Ascending aorta (tissue), 2 donors: ENCODE results near the gene CFAP74. TPM values are rescaled to one million over a fixed set of nuclear protein-coding genes. Genes with fewer than 3 reads are reported as not detected.

Experiments used
- DNase-seq, 2 donors: peaks; one replicate each; pipeline ENCODE4 v3.0.0-alpha.2; 2019; ENCODE audit warnings: low spot score in 2 of 2
- H3K27ac ChIP-seq, 2 donors: fragments of 200-600 bp; sonication (generic); one replicate each; pipeline ENCODE4 v1.5.1; 2016 to 2017; ENCODE audit warnings: mild to moderate bottlenecking in 1 of 2
- H3K27me3 ChIP-seq: fragments of 200-600 bp; sonication (generic); one replicate; pipeline ENCODE4 v1.5.1; 2017
- H3K36me3 ChIP-seq, 2 donors: fragments of 200-600 bp; sonication (generic); one replicate each; pipeline ENCODE4 v1.5.1; 2016
- H3K4me1 ChIP-seq, 2 donors: fragments of 200-600 bp; sonication (generic); one replicate each; pipeline ENCODE4 v1.5.1; 2016 to 2017; ENCODE audit warnings: mild to moderate bottlenecking in 1 of 2
- H3K4me3 ChIP-seq, 2 donors: fragments of 200-600 bp; sonication (generic); one replicate each; pipeline ENCODE4 v1.5.1; 2016 to 2017; ENCODE audit warnings: mild to moderate bottlenecking in 1 of 2
- H3K9me3 ChIP-seq, 2 donors: fragments of 200-600 bp; sonication (generic); one replicate each; pipeline ENCODE4 v1.5.1; 2016
- intact Hi-C: fragments of 100-400 bp; cut with DNase I; formaldehyde crosslinking; loops from one replicate; pipeline ENCODE4 v1.15.1; 2023
- total RNA-seq: library from RNA; depleted of rRNA; stranded (reverse); fragments of >200 nt; gene quantifications from one replicate; pipeline ENCODE4 v1.1.0, GENCODE V29; 2016
- TF ChIP-seq, protein P1 (sequence below), 3 experiments: fragments of 200-600 bp in 2 of 3; fragments of 450-650 bp in 1 of 3; sonication (generic) in 2 of 3; IDR thresholded peaks; one replicate each; pipeline ENCODE4 v1.5.1; 2016 to 2019; ENCODE audit warnings: antibody characterized with exemption in 3 of 3, mild to moderate bottlenecking in 1 of 3, moderate library complexity in 1 of 3

The CFAP74 gene
- total RNA-seq, 1 donor from 2014 or later = not detected

DNA sequence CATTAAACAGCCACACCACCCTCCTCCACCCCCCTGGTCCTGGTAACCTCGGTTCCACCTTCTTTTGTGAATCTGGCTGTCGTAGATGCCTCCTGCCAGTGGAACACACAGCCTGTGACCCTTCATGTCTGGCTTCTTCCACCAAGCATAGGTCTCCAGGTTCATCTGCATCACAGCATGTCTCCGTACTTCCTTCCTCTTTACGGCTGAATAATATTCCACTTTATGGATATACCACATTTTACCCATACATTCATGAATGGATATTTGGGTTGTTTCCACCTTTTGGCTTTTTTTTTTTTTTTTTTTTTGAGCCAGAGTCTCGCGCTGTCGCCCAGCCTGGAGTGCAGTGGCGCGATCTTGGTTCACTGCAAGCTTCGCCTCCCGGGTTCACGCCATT, 100.4 kb downstream of the CFAP74 start:
- intact Hi-C loops = no loop called here
- Histone ChIP-seq H3K27me3 (no peaks in the 10 kb centered on the region), H3K4me3 (no peak overlapping the region), H3K27ac (no peak overlapping the region), H3K9me3 (no peaks in the 10 kb centered on the region), H3K36me3 (no peaks in the 10 kb centered on the region), H3K4me1 (peaks cover 0 to 16% of the 10 kb centered on the region in 2 donors)
- no peak for DNase-seq
- TF ChIP-seq, protein P1, sequence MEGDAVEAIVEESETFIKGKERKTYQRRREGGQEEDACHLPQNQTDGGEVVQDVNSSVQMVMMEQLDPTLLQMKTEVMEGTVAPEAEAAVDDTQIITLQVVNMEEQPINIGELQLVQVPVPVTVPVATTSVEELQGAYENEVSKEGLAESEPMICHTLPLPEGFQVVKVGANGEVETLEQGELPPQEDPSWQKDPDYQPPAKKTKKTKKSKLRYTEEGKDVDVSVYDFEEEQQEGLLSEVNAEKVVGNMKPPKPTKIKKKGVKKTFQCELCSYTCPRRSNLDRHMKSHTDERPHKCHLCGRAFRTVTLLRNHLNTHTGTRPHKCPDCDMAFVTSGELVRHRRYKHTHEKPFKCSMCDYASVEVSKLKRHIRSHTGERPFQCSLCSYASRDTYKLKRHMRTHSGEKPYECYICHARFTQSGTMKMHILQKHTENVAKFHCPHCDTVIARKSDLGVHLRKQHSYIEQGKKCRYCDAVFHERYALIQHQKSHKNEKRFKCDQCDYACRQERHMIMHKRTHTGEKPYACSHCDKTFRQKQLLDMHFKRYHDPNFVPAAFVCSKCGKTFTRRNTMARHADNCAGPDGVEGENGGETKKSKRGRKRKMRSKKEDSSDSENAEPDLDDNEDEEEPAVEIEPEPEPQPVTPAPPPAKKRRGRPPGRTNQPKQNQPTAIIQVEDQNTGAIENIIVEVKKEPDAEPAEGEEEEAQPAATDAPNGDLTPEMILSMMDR (IDR thresholded peaks at IDR 0.05) = no peak

DNA sequence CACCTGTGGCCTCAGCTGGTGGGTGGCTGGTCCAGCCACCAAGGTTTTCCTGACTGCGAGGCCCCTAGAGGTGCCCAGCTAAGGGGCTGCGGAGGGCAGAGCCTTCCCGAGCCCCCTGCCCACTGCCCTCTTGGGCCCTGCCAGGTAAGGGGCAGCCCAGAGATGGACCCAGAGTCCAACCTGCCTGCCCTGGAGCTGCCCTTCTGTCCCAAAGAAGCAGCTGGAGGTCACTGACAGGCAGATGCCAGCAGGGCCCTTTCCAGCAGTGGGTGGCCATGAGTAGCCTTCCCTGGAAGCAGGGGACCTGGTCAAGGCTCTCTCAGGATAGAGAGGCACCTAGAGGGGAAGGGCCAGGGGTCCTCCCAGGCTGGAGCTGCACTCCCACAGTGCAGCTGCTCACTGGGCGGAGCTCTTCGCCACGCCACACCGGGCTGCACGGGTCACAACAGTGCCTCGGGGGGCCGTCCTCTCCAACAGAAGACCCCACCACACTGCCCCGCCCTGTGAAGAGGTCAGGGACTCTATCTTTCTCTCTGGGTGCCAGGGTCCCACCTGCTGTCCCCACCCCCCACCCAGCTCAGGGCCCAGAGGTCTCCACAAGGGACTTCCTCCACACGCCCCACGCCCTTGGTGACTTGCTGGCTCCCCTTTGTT, 101.8 kb downstream of the CFAP74 start:
- DNase-seq = no peak
- intact Hi-C loops = no loop called here
- Histone ChIP-seq H3K4me3 (no peak overlapping the region), H3K4me1 (peaks cover 0 to 3% of the 10 kb centered on the region in 2 donors), H3K27me3 (no peaks in the 10 kb centered on the region), H3K36me3 (no peaks in the 10 kb centered on the region), H3K9me3 (no peaks in the 10 kb centered on the region), H3K27ac (no peak overlapping the region)
- TF ChIP-seq, protein P1 (IDR thresholded peaks at IDR 0.05) = no peak

DNA sequence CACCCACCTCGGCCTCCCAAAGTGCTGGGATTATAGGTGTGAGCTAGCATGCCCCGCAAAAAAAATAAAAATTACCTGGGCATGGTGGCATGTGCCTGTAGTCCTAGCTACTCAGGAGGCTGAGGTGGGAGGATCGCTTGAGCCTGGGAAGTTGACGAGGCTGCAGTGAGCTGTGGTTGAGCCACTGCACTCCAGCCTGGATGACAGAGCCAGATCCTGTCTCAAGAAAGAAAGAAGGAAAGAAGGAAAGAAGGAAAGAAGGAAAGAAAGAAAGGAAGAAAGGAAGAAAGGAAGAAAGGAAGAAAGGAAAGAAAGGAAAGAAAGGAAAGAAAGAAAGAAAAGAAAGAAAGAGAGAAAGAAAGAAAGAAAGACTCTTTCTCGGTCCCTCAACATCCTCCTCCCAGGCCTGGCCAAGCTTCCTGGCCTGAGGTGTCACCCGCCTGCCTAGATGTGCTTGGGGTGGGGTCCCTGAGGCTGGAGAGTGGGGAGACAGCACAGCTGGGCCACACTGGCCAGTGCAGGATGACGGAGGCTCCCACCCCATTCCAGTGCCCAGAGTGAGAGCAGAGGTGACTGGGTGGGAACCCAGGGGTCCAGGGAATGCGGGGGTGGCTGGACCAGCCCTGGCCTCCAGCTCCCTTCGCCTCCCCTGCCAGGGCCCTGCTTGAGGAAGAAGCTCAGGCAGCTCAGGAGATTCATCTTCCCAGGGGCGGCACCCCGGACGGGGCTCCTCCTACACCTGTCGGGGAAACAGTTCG, 102.5 kb downstream of the CFAP74 start:
- DNase-seq = no peak
- intact Hi-C loops = no loop called here
- Histone ChIP-seq H3K36me3 (no peaks in the 10 kb centered on the region), H3K4me1 (peaks cover 0 to 3% of the 10 kb centered on the region in 2 donors), H3K27me3 (no peaks in the 10 kb centered on the region), H3K4me3 (no peak overlapping the region), H3K27ac (no peak overlapping the region), H3K9me3 (no peaks in the 10 kb centered on the region)
- TF ChIP-seq, protein P1 (IDR thresholded peaks at IDR 0.05) = no peak

DNA sequence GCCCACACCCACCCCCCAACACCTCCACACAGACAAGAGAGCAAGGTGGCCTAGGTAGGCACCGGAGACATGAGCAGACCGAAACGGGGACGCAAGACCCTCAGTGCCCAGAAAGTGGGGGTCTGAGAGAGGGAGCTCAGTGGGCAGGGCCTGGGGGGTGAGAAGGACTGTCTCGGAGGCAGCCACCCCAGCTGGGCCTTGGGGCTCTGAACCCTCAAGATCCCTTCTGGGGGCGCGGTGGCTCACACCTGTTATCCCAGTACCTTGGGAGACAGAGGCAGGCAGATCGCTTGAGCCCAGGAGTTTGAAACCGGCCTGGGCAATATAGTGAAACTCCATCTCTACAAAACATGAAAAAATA, 103.6 kb downstream of the CFAP74 start:
- H3K9me3 ChIP-seq = no peaks in the 10 kb centered on the region
- no peak for DNase-seq
- H3K27ac ChIP-seq = no peak overlapping the region
- H3K4me1 ChIP-seq = peaks cover 0 to 2% of the 10 kb centered on the region in 2 donors
- TF ChIP-seq, protein P1 (IDR thresholded peaks at IDR 0.05) = no peak
- no peaks in the 10 kb centered on the region for H3K36me3 ChIP-seq
- H3K4me3 ChIP-seq = no peak overlapping the region
- H3K27me3 ChIP-seq = no peaks in the 10 kb centered on the region
- intact Hi-C loops = no loop called here

DNA sequence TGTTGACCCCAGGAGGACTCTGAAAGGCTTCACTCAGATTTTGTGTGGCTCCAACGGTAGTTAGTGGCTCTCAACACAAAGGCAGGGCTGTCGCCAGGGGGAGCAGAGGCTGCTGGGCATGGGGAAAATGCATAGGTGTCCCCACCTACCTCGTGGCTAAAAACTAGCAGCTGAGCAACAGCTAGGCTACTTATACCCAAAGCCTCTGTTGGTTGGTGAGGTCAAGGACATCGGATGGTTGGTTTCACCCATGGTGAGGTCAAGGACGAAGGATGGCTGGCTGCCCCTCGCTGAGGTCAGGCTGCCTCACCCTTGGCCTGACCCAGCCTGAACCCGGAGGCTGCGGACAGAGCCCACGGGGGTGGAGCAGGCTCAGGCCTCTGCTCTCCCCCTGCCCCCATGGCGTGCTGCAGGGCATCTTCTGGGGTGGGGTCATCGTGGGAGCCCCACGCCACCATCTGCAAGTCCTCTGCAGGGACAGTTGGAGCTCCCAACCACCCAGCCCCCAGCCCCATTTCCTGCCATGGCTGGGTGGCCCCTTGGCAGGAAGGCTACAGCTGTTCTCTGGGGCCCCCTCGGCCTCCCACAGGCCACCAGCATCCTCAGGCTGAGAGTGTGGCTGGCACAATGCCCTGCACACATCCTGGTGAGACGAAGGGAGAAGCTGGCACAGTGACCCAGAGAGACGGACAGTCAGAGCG, 104.2 kb downstream of the CFAP74 start:
- no peak for DNase-seq
- no peaks in the 10 kb centered on the region for H3K27me3 ChIP-seq
- TF ChIP-seq, protein P1 (IDR thresholded peaks at IDR 0.05) = no peak
- H3K27ac ChIP-seq = no peak overlapping the region
- no peak overlapping the region for H3K4me3 ChIP-seq
- no peaks in the 10 kb centered on the region for H3K9me3 ChIP-seq
- intact Hi-C loops = no loop called here
- H3K36me3 ChIP-seq = no peaks in the 10 kb centered on the region
- H3K4me1 ChIP-seq = peaks cover 0 to 7% of the 10 kb centered on the region in 2 donors
